Mucosa of rectum (tissue), 2 donors: ENCODE data around the gene G2E3.
"Not testable (repeated sequence)": the region's sequence is repeated elsewhere in the genome, so short reads cannot be mapped to it uniquely, and the experiment has no call there.

Experiments used
- H3K27ac ChIP-seq, 2 donors: one replicate each; pipeline ENCODE4 v1.7.0; 2013; ENCODE audit warnings: inconsistent platforms in 2 of 2, low read depth in 2 of 2, low read length in 2 of 2
- H3K27me3 ChIP-seq, 2 donors: one replicate each; pipeline ENCODE4 v1.7.0; 2013; ENCODE audit warnings: low read length in 2 of 2; ENCODE audit not compliant: control insufficient read depth in 2 of 2, insufficient read depth in 2 of 2
- H3K36me3 ChIP-seq, 2 donors: one replicate each; pipeline ENCODE4 v1.7.0; 2013; ENCODE audit warnings: low read length in 2 of 2; ENCODE audit not compliant: control insufficient read depth in 2 of 2, insufficient read depth in 2 of 2
- H3K4me1 ChIP-seq, 2 donors: one replicate each; pipeline ENCODE4 v1.7.0; 2013; ENCODE audit warnings: low read length in 2 of 2, mild to moderate bottlenecking in 1 of 2; ENCODE audit not compliant: control insufficient read depth in 2 of 2, insufficient read depth in 2 of 2
- H3K4me3 ChIP-seq, 2 donors: one replicate each; pipeline ENCODE4 v1.7.0; 2013; ENCODE audit warnings: low read length in 2 of 2
- H3K9ac ChIP-seq, 2 donors: one replicate each; pipeline ENCODE4 v1.7.0; 2013; ENCODE audit warnings: low read length in 2 of 2, low read depth in 1 of 2, mild to moderate bottlenecking in 1 of 2
- H3K9me3 ChIP-seq, 2 donors: one replicate each; pipeline ENCODE4 v1.7.0; 2013; ENCODE audit warnings: low read length in 2 of 2; ENCODE audit not compliant: control insufficient read depth in 2 of 2
- donor health status: healthy.
- donor health status: Normal muscosa, but diverticular disease.

Gene G2E3

DNA sequence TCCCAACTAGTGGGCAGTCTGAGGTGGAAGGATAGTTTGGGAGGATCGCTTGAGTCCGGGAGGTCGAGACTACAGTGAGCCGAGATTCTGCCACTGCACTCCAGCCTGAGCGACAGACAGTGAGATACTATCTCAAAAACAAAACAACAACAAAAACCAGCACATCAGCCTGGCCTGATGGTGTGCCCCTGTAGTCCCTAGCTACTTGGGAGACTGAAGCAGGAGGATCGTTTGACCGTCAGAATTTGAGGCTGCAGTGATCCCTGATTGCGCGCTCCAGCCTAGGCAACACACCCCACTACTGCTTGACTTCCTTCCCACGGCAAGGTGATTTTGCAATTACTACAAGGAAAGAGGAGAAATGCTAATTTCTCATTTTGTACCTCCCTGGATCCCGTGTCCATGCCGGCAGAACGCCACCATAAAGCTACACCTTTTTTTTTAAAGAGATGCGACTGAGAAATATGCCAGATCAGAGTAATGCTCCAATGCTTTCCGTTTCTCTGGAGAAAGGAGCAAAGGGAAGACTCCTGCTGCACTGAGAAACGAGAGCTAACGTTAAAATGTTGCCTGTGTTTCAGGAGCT lies 62.5 kb downstream of the G2E3 start:
- H3K27ac ChIP-seq: peak overlapping the region; percentile 88 to 89

DNA sequence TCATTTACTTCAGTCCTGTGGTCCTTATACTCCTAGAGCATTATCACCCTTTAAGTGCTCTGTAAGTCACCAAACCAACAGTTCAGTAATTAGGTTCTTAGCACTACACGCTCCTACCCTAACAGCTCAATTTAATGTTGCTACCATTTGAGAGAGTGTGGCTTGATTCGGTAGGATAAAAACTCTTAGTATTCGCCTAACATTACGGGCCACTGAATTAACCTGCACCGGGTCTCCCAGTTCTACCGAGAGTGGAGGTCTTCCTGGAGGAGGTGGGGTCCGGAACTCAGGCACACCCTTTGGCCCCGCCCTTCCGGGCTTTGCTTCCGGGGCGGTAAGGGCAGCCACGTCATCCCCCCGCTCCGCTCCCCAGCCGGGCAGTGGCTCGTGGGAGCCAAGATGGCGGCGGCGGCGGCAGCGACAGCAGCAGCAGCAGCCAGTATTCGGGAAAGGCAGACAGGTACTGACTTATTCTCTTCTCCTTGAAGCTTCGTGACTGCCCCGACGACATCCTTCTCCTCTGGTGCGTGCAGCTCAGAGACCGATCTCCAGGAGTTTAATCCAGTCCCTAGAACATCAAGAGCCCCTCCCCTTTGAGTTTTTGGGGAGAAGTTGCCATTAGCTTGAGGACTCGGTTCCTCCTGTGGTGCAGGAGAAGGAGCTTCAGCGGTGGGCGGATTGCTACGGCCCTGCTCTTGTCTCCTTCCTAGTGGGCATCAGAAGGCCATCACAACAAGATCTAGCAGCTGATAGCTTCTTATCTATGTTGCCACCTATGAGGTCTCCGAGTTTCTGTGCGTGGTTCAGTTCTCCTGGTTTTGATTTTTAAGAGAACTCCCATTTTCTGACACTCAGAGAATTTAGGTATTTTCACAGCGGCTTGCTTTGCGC lies 63.2 kb downstream of the G2E3 start, which contains the start of gene SCFD1:
SCFD1 (plus strand) TSS at position 380 of the 891 bp plus-strand sequence; CDS start at position 400, 20 bp downstream.
- Histone ChIP-seq H3K36me3 (no peaks in the 10 kb centered on the region), H3K4me3 (peak within 1 kb of the TSS; percentile 97 to 100), H3K9me3 (no peaks in the 10 kb centered on the region), H3K9ac (peak within 1 kb of the TSS; percentile 95 to 99), H3K27me3 (no peaks in the 10 kb centered on the region), H3K27ac (peak within 1 kb of the TSS; percentile 88 to 89), H3K4me1 (peaks cover 6 to 9% of the 10 kb centered on the region in 2 donors)

More for the DNA sequence above, 62.5 kb downstream of the G2E3 start:
- H3K36me3 ChIP-seq: no peaks in the 10 kb centered on the region
- no peaks in the 10 kb centered on the region for H3K27me3 ChIP-seq
- H3K4me1 ChIP-seq: peaks cover 6 to 9% of the 10 kb centered on the region in 2 donors
- H3K9ac ChIP-seq: peak overlapping the region; percentile 95 to 99
- peak overlapping the region; percentile 97 to 100 for H3K4me3 ChIP-seq
- H3K9me3 ChIP-seq: no peaks in the 10 kb centered on the region

DNA sequence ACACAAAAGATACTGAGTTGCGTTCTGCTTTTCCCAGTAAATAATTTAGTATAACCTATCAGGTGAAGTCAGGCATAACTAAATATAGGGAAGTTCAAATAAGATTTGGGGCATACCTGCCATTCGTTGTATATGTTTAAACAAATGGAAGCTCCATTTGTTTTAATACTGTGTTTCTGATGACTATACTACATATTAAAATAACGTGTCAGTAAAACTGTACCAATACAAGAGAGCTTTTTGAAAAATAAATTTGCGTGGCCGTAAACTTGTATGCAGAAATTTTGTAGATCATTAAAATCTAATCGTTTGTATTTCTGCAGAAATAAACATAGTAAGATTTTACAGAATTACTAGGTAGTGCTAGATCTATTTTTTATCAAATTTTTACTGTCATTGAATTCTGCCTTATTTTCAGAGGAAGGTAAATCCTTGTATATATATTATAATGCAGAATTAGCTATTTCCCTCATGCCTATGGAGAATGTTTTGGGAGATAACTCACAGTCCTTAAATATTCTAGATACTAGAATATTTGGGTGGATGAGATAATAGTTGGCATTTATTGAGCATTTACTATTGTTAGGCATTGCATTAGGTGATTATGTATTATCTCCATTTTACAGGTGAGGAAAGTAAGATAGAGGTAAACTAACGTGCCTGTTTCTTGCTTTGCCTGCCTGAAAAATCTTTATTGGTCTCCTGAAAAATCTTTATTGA lies 64.6 kb downstream of the G2E3 start:
- Histone ChIP-seq H3K36me3 (no peaks in the 10 kb centered on the region), H3K4me3 (peak overlapping the region; percentile 97 to 100), H3K4me1 (peaks cover 6 to 9% of the 10 kb centered on the region in 2 donors), H3K9me3 (no peaks in the 10 kb centered on the region), H3K9ac (peak overlapping the region in 1 of 2 donors; percentile 95), H3K27ac (no peak overlapping the region), H3K27me3 (no peaks in the 10 kb centered on the region)

DNA sequence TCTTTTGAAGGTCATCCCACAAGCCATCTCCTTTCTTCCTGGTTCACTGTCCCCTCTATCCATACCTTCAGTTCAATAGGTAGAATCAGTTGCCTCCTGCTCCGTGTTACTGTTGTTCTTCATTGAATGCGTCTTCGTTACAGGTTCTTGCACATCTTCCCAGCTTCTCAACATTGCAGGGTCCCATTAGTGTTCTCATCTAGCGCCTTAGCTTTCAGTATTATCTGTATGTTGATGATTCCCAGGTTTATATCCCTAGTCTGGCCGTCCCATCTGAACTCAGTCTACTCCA lies 65.1 kb downstream of the G2E3 start:
- no peak overlapping the region for H3K9ac ChIP-seq
- peaks cover 6 to 9% of the 10 kb centered on the region in 2 donors for H3K4me1 ChIP-seq
- H3K4me3 ChIP-seq: peak overlapping the region in 1 of 2 donors; percentile 27
- H3K27me3 ChIP-seq: no peaks in the 10 kb centered on the region
- H3K27ac ChIP-seq: no peak overlapping the region
- no peaks in the 10 kb centered on the region for H3K9me3 ChIP-seq
- H3K36me3 ChIP-seq: no peaks in the 10 kb centered on the region

DNA sequence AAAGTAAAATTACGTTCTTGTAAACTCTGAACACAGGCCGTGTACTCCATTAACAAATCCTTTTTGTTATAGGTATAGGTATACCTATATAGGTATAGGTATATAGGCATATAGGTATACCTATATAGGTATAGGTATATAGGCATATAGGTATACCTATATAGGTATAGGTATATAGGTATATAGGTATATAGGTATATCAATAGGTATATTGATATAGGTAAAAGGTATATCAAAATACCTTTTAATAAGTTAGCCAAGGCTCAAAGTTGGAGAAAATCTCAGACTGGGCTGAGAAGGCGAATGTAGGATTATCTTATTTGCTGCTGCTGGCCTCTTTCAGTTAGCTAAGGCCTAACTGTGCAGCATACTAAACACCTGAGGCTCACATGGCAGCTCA lies 66.6 kb downstream of the G2E3 start:
- Histone ChIP-seq H3K27me3 (no peaks in the 10 kb centered on the region), H3K36me3 (peaks cover 0 to 1% of the 10 kb centered on the region in 2 donors)

DNA sequence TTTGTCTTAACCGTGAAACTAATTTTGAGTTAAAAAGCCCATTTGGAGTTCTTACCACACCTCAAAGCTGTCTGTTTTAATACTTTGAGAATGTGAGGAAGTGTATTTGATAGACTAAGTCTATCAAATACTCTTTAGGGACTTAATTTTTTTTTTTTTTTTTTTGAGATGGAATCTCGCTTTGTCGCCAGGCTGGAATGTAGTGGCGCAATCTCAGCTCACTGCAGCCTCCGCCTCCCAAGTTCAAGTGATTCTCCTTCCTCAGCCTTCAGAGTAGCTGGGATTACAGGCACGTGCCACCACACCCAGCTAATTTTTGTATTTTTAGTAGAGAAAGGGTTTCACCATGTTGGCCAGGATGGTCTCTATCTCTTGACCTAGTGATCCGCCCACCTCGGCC lies 70.5 kb downstream of the G2E3 start:
- H3K9ac ChIP-seq, H3K4me1 ChIP-seq, H3K9me3 ChIP-seq, H3K4me3 ChIP-seq, H3K27me3 ChIP-seq, H3K27ac ChIP-seq: not testable (repeated sequence)
- peaks cover 10 to 12% of the 10 kb centered on the region in 2 donors for H3K36me3 ChIP-seq

More for the DNA sequence above, 66.6 kb downstream of the G2E3 start:
- H3K9ac ChIP-seq: no peak overlapping the region
- H3K4me3 ChIP-seq: no peak overlapping the region
- H3K4me1 ChIP-seq: peaks cover 6 to 9% of the 10 kb centered on the region in 2 donors
- no peak overlapping the region for H3K27ac ChIP-seq
- H3K9me3 ChIP-seq: no peaks in the 10 kb centered on the region

DNA sequence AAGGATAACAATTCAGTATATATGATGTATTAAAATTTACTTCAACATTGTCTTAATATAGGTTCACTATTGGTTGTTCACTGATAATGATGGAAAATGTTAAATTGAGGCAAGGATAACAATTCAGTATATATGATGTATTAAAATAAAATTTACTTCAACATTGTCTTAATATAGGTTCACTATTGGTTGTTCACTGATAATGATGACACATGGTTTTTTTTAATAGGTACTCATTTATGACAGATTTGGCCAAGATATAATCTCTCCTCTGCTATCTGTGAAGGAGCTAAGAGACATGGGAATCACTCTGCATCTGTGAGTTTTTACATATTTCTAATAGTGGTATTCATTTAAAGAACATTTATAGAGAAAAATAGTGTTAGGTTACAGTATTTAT lies 71.3 kb downstream of the G2E3 start:
- Histone ChIP-seq H3K4me3 (no peak overlapping the region), H3K27ac (no peak overlapping the region), H3K9me3 (no peaks in the 10 kb centered on the region), H3K9ac (no peak overlapping the region), H3K27me3 (no peaks in the 10 kb centered on the region), H3K4me1 (no peaks in the 10 kb centered on the region), H3K36me3 (peaks cover 17 to 19% of the 10 kb centered on the region in 2 donors)

DNA sequence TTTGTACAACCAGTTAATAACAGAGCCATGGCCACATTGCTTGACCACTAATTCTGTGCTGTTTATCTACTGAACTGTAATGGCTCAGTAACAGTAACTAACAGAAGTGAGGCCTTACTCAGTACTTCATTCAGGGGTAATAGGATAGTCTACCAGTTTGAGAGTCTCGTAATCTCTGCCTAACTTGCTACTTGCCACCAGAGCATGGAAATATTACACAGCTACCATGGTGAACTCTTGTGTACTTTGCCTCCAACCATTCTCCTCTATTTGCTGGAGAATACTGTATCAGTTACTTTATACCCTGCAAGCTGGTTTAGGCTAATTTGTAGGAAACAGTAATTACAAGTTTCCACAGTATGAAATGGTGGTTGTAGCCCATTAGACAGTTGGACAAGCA lies 73.8 kb downstream of the G2E3 start:
- H3K27me3 ChIP-seq: no peaks in the 10 kb centered on the region
- peaks cover 25 to 26% of the 10 kb centered on the region in 2 donors for H3K36me3 ChIP-seq
- H3K4me1 ChIP-seq: no peaks in the 10 kb centered on the region
- H3K9ac ChIP-seq: no peak overlapping the region
- no peak overlapping the region for H3K4me3 ChIP-seq
- H3K9me3 ChIP-seq: no peaks in the 10 kb centered on the region
- H3K27ac ChIP-seq: no peak overlapping the region

DNA sequence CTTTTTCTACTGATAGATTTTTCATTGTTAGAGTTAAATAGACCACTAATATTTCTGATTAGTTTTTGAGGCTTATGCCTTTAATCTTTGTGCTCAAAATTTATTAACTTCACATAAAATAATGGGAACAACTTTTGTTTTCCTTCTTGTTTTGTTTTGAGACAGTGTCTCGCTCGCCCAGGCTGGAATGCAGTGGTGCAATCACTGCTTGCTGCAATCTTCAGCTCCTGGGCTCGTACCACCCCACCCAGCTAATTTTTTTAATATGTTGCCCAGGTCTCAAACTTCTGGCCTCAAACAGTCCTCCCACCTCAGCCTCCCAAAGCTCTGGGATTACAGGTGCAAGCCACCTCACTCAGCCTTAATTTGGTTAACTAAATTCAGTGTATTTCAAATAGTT lies 80.0 kb downstream of the G2E3 start:
- peaks cover 19 to 25% of the 10 kb centered on the region in 2 donors for H3K36me3 ChIP-seq
- no peak overlapping the region for H3K4me3 ChIP-seq
- no peak overlapping the region for H3K9ac ChIP-seq
- H3K9me3 ChIP-seq: no peaks in the 10 kb centered on the region
- H3K27me3 ChIP-seq: no peaks in the 10 kb centered on the region
- H3K27ac ChIP-seq: no peak overlapping the region
- H3K4me1 ChIP-seq: no peaks in the 10 kb centered on the region

DNA sequence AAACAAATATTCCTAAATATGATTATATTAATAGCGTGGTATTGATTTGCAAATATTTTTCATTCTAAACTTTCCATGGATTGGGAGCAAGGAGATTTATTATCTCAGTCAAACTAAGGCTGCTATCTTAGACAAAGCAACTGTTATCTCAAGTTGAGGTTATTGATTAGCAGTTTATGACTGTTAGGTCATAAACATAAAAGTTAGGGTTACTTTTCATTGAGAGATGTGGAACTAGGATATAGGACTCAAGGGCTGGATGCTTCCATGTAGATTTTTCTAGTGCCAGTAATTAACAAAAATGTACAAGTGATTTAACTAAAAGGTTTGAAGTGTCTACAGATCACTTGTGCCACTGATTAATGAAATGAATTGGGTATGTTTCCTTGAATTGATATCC lies 82.2 kb downstream of the G2E3 start:
- Histone ChIP-seq H3K27ac (no peak overlapping the region), H3K9ac (no peak overlapping the region), H3K9me3 (peaks cover 0 to 4% of the 10 kb centered on the region in 2 donors), H3K27me3 (no peaks in the 10 kb centered on the region), H3K4me3 (no peak overlapping the region), H3K36me3 (peaks cover 22 to 27% of the 10 kb centered on the region in 2 donors), H3K4me1 (no peaks in the 10 kb centered on the region)
